Measurements from ENCODE around the gene FAM149B1.

GRCh38 chr10:73232887-73233286, 65.0 kb downstream of the FAM149B1 start:
- TF ChIP-seq CTCF (IDR thresholded peaks at IDR 0.05; ENCODE audit: borderline replicate concordance, extremely low read depth, low read length, poor library complexity, severe bottlenecking), result peak; percentile 7
- TF ChIP-seq EZH2 (IDR thresholded peaks at IDR 0.05; ENCODE audit: borderline replicate concordance, low read depth, low read length, severe bottlenecking), result no peak
